LNCaP clone FGC (cell line): ENCODE measurements around the gene SUN2.
A peak's percentile ranks its signal among the peaks of the same experiment; 100 is the strongest.

Experiments used
- DNase-seq: peaks from one replicate; pipeline ENCODE4 v3.0.0-alpha.2; 2011; ENCODE audit warnings: low read depth
- H3K4me3 ChIP-seq: 2 replicates; pipeline ENCODE4 v1.5.1; 2011; ENCODE audit warnings: mild to moderate bottlenecking, low read depth, low read length, control low read depth
- CTCF ChIP-seq: IDR thresholded peaks from 2 replicates; pipeline ENCODE4 v1.5.1; 2012; ENCODE audit warnings: mild to moderate bottlenecking; ENCODE audit not compliant: control insufficient read depth, insufficient read depth; ENCODE audit errors: extremely low read depth

Gene SUN2

GRCh38 chr22:38725900-38726655 lies 29.7 kb downstream of the SUN2 start:
- TF ChIP-seq CTCF, result no peak
- H3K4me3 ChIP-seq, result no peak overlapping the region
- no peak for DNase-seq

- no peak overlapping the region for H3K4me3 ChIP-seq
- TF ChIP-seq CTCF, result peak; percentile 48
- DNase-seq, result no peak
These were observed 30.7 kb downstream of the SUN2 start for GRCh38 chr22:38724926-38725571.

GRCh38 chr22:38724176-38724575 lies 31.6 kb downstream of the SUN2 start:
- TF ChIP-seq CTCF, result no peak
- no peak overlapping the region for H3K4me3 ChIP-seq
- DNase-seq, result no peak

GRCh38 chr22:38721551-38721950 lies 34.2 kb downstream of the SUN2 start:
- DNase-seq, result no peak
- no peak overlapping the region for H3K4me3 ChIP-seq
- no peak for TF ChIP-seq CTCF

- DNase-seq, result no peak
- no peak for TF ChIP-seq CTCF
- H3K4me3 ChIP-seq, result no peak overlapping the region
These were observed 35.4 kb downstream of the SUN2 start for GRCh38 chr22:38720350-38720749.

GRCh38 chr22:38719196-38719595 lies 36.6 kb downstream of the SUN2 start:
- DNase-seq, result no peak
- H3K4me3 ChIP-seq, result no peak overlapping the region
- TF ChIP-seq CTCF, result no peak
